NT2/D1 (cell line): ENCODE data around the gene CCR2.

Experiments used
- DNase-seq: peaks from one replicate; pipeline ENCODE4 v3.0.0-alpha.2; 2011; ENCODE audit warnings: low read depth, low spot score
- H3K27me3 ChIP-seq: 2 replicates; pipeline ENCODE4 v1.6.0; 2011; ENCODE audit warnings: mild to moderate bottlenecking; ENCODE audit not compliant: insufficient read length, insufficient read depth
- H3K36me3 ChIP-seq: 2 replicates; pipeline ENCODE4 v1.6.1; 2011; ENCODE audit warnings: mild to moderate bottlenecking, low read length, mixed read lengths; ENCODE audit not compliant: insufficient read depth, insufficient read length
- H3K4me1 ChIP-seq: 2 replicates; pipeline ENCODE4 v1.5.1; 2011; ENCODE audit not compliant: insufficient read depth, insufficient read length
- H3K4me3 ChIP-seq: 2 replicates; pipeline ENCODE4 v1.5.1; 2011; ENCODE audit warnings: low read depth; ENCODE audit not compliant: insufficient read length
- H3K9ac ChIP-seq: 2 replicates; pipeline ENCODE4 v1.6.0; 2011; ENCODE audit warnings: low read depth; ENCODE audit not compliant: insufficient read length
- H3K9me3 ChIP-seq: 2 replicates; pipeline ENCODE4 v1.5.1; 2011; ENCODE audit warnings: mild to moderate bottlenecking, low read length; ENCODE audit not compliant: insufficient read depth
- SUZ12 ChIP-seq: IDR thresholded peaks from 2 replicates; pipeline ENCODE4 v1.6.1; 2011; ENCODE audit not compliant: insufficient read length, insufficient read depth; ENCODE audit errors: extremely low read depth
- YY1 ChIP-seq: IDR thresholded peaks from 2 replicates; pipeline ENCODE4 v1.6.1; 2011; ENCODE audit not compliant: insufficient read length, insufficient read depth
- ZNF274 ChIP-seq: IDR thresholded peaks from 2 replicates; pipeline ENCODE4 v1.6.1; 2011; ENCODE audit warnings: mild to moderate bottlenecking, low read depth, low read length

The CCR2 gene

GRCh38 chr3:46344476-46344875 lies 9.4 kb upstream of the CCR2 start:
- H3K27me3 ChIP-seq = no peaks in the 10 kb centered on the region
- no peak for TF ChIP-seq YY1
- no peak for TF ChIP-seq SUZ12
- no peak for TF ChIP-seq ZNF274
- H3K4me1 ChIP-seq = no peaks in the 10 kb centered on the region
- no peak overlapping the region for H3K9ac ChIP-seq
- peaks cover 16% of the 10 kb centered on the region; the same call in 1 of the 2 replicates for H3K9me3 ChIP-seq
- no peak overlapping the region for H3K4me3 ChIP-seq
- DNase-seq = no peak
- no peaks in the 10 kb centered on the region for H3K36me3 ChIP-seq

DNA sequence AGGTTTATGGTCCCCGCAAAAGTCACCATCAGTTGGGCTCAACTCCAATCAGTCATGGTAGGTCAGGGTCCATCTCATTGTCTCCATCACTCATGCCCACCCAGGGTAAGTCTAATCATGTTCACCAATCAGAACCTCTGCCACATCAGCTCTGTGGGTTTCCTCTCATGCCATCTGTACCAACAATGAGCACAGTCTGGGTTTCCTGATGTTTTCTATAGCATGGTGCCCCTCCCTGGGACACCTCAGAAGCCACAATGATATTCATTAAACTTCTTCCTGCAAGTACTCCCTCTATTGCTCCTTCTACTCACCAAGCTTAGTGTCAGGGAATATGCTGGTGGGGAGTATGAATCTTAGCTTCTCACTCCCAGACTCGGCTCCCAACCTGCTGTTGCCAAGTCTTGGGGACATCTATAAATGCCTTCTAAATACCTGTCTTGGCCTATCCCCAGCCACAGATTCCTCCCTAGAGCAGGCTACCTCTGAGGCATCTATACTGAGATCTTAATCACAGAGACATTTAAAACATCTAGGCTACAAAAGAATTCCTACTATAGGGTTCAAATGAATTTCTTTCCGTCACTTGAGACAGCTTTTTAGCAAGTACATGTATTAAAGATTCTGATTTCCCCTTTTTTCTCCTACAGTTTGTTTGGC lies 5.0 kb upstream of the CCR2 start:
- Histone ChIP-seq H3K9me3 (0 out of 2 replicates have a peak, but pooled peaks cover 8% of the 10 kb centered on the region), H3K4me3 (no peak overlapping the region), H3K4me1 (no peaks in the 10 kb centered on the region), H3K9ac (no peak overlapping the region), H3K27me3 (no peaks in the 10 kb centered on the region), H3K36me3 (no peaks in the 10 kb centered on the region)
- no peak for DNase-seq
- TF ChIP-seq ZNF274 = no peak
- TF ChIP-seq SUZ12 = no peak
- TF ChIP-seq YY1 = no peak

- Histone ChIP-seq H3K9me3 (0 out of 2 replicates have a peak, but pooled peaks cover 8% of the 10 kb centered on the region), H3K36me3 (no peaks in the 10 kb centered on the region), H3K27me3 (no peaks in the 10 kb centered on the region), H3K9ac (no peak overlapping the region), H3K4me1 (no peaks in the 10 kb centered on the region), H3K4me3 (no peak overlapping the region)
- DNase-seq = no peak
- no peak for TF ChIP-seq ZNF274
- no peak for TF ChIP-seq YY1
- no peak for TF ChIP-seq SUZ12
These were observed 4.2 kb upstream of the CCR2 start for GRCh38 chr3:46349484-46350261.

GRCh38 chr3:46350262-46350565 lies 3.7 kb upstream of the CCR2 start:
- no peak for DNase-seq
- Histone ChIP-seq H3K4me3 (no peak overlapping the region), H3K9ac (no peak overlapping the region), H3K36me3 (no peaks in the 10 kb centered on the region), H3K4me1 (no peaks in the 10 kb centered on the region), H3K9me3 (0 out of 2 replicates have a peak, but pooled peaks cover 8% of the 10 kb centered on the region), H3K27me3 (no peaks in the 10 kb centered on the region)
- TF ChIP-seq ZNF274 = no peak
- TF ChIP-seq SUZ12 = no peak
- no peak for TF ChIP-seq YY1

- H3K4me1 ChIP-seq = no peaks in the 10 kb centered on the region
- no peaks in the 10 kb centered on the region for H3K27me3 ChIP-seq
These were observed 2.3 kb upstream of the CCR2 start for GRCh38 chr3:46351646-46352045.

DNA sequence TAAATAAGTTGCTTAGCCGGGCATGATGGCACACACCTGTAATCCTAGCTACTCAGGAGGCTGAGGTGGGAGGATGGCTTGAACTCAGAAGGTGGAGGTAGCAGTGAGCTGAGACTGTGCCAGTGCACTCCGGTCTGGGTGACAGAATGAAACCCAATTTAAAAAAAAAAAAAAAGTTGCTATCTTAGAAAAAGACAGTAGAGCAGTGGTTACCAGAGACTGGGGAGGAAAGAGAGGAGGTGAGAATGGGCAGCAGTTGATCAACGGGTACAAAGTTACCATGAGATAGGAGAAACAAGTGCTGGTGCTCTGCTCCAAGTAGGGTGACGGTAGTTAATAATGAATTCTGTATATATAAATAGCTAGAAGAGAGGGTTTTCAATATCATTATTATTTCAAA lies 821 bp upstream of the CCR2 start:
- Histone ChIP-seq H3K9me3 (no peaks in the 10 kb centered on the region), H3K27me3 (no peaks in the 10 kb centered on the region), H3K9ac (no peak overlapping the region), H3K4me3 (no peak overlapping the region), H3K36me3 (no peaks in the 10 kb centered on the region), H3K4me1 (no peaks in the 10 kb centered on the region)
- no peak for TF ChIP-seq YY1
- TF ChIP-seq ZNF274 = no peak
- no peak for TF ChIP-seq SUZ12
- DNase-seq = no peak

More at GRCh38 chr3:46351646-46352045, 2.3 kb upstream of the CCR2 start:
- Histone ChIP-seq H3K36me3 (no peaks in the 10 kb centered on the region), H3K9ac (no peak overlapping the region), H3K9me3 (0 out of 2 replicates have a peak, but pooled peaks cover 8% of the 10 kb centered on the region), H3K4me3 (no peak overlapping the region)
- TF ChIP-seq ZNF274 = no peak
- TF ChIP-seq SUZ12 = no peak
- no peak for TF ChIP-seq YY1
- no peak for DNase-seq

DNA sequence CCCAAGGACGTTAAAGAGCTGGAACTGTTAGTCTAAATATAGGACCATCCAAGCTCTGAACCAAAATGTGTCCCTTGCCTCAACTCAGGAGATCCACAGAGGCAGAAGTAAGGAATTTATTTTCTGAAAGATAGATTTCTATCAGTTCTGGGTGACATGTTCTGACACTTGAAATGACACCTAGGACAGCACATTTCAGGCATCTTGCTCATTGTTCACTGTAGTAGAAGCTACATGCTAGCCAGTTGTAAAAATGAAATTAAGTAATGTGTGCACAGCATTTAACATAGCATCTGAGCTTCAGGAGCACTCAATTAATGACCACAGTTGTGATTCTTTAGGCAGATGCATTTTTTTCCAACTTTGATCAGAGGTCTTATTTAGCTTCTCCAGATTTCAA lies 567 bp downstream of the CCR2 start:
- Histone ChIP-seq H3K4me3 (no peak overlapping the region), H3K9me3 (no peaks in the 10 kb centered on the region), H3K9ac (no peak overlapping the region), H3K36me3 (no peaks in the 10 kb centered on the region), H3K4me1 (no peaks in the 10 kb centered on the region), H3K27me3 (no peaks in the 10 kb centered on the region)
- no peak for TF ChIP-seq SUZ12
- TF ChIP-seq ZNF274 = no peak
- TF ChIP-seq YY1 = no peak
- no peak for DNase-seq
